GM13977 (cell line): ENCODE results near the gene SMNDC1.

Experiments used
- DNase-seq: peaks from one replicate; pipeline ENCODE4 v3.0.0; 2012; ENCODE audit warnings: low spot score
- in situ Hi-C: fragments of 300-500 bp; cut with MboI; formaldehyde crosslinking; loops from one replicate; pipeline ENCODE4 v1.12.0; 2022; ENCODE audit warnings: low sequenced_read_pairs, low pct_unique_long_range_greater_than_20kb, mixed read lengths, inconsistent platforms; ENCODE audit not compliant: unreplicated experiment
- TF ChIP-seq, protein P1 (sequence below): IDR thresholded peaks from 2 replicates; pipeline ENCODE4 v1.5.1; 2012; ENCODE audit warnings: mild to moderate bottlenecking, control low read depth; ENCODE audit not compliant: insufficient read depth; ENCODE audit errors: extremely low read depth, missing control alignments

SMNDC1 gene

GRCh38 chr10:110304780-110305421, at the start of gene SMNDC1:
SMNDC1 (minus strand) TSS chr10:110304920; CDS start chr10:110303587, 1,333 bp downstream.
- peak; percentile 97 for DNase-seq
- TF ChIP-seq, protein P1, sequence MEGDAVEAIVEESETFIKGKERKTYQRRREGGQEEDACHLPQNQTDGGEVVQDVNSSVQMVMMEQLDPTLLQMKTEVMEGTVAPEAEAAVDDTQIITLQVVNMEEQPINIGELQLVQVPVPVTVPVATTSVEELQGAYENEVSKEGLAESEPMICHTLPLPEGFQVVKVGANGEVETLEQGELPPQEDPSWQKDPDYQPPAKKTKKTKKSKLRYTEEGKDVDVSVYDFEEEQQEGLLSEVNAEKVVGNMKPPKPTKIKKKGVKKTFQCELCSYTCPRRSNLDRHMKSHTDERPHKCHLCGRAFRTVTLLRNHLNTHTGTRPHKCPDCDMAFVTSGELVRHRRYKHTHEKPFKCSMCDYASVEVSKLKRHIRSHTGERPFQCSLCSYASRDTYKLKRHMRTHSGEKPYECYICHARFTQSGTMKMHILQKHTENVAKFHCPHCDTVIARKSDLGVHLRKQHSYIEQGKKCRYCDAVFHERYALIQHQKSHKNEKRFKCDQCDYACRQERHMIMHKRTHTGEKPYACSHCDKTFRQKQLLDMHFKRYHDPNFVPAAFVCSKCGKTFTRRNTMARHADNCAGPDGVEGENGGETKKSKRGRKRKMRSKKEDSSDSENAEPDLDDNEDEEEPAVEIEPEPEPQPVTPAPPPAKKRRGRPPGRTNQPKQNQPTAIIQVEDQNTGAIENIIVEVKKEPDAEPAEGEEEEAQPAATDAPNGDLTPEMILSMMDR = no peak
- in situ Hi-C loops = no loop called here

DNA sequence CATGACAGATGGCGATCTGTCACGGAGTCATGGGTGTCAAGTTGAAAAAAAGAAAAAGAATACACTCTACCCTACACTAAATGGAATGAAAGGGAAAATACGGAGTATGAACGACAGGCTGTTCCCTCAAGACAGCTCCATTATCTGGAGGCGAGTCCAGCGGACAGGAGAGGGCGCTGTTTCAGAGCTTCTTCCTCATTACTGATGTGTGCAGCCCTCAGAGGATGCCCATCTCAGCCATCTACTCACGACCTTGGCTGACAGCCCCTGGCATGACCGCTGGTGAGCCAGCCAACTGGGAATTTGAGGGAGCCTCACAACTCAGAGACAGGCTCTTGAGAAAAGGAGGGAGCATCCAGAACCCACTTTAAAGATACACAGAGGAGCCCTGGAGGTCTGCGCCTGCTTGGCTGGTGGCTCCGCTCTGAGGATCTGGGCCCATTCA, 49.6 kb upstream of the SMNDC1 start:
- TF ChIP-seq, protein P1 = peak; percentile 85
- peak; percentile 58 for DNase-seq
- in situ Hi-C loops = loop anchor here (10.0 kb wide), 2 partner anchors 150 to 190 kb away; no protein-coding TSS in a partner anchor

GRCh38 chr10:110353244-110354119, 48.8 kb upstream of the SMNDC1 start:
- in situ Hi-C loops = loop anchor here (10.0 kb wide), 2 partner anchors 151 to 191 kb away; no protein-coding TSS in a partner anchor
- DNase-seq = no peak
- TF ChIP-seq, protein P1 = no peak

DNA sequence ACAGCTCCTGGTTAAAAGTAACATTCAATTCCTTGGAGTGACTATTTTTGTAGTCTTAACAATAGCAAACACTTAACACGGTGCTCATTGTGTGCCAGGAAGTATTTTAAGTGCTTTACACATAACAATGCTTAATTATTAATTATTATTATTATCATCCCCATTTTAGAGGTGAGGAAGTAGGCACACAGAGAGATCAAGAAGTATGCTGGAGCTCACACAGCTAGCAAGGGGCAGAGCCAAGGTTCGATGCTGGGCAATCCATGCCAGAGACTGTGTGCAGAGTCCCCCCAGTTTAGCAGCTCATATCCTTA, 48.2 kb upstream of the SMNDC1 start:
- no peak for DNase-seq
- in situ Hi-C loops = loop anchor here (10.0 kb wide), 2 partner anchors 152 to 192 kb away; no protein-coding TSS in a partner anchor

GRCh38 chr10:110350812-110351211, 46.1 kb upstream of the SMNDC1 start:
- in situ Hi-C loops = loop anchor here (10.0 kb wide), 2 partner anchors 154 to 194 kb away; no protein-coding TSS in a partner anchor
- DNase-seq = no peak
- TF ChIP-seq, protein P1 = no peak

More for the DNA sequence above, 48.2 kb upstream of the SMNDC1 start:
- TF ChIP-seq, protein P1 = no peak

GRCh38 chr10:110349831-110350230, 45.1 kb upstream of the SMNDC1 start:
- TF ChIP-seq, protein P1 = no peak
- DNase-seq = no peak
- in situ Hi-C loops = loop anchor here (10.0 kb wide), 2 partner anchors 155 to 195 kb away; no protein-coding TSS in a partner anchor
